Nephron (organoid): Measurements from ENCODE around the gene BFAR.
"Not testable (repeated sequence)": the region's sequence is repeated elsewhere in the genome, so short reads cannot be mapped to it uniquely, and the experiment has no call there.

Experiments
- H3K27ac Mint-ChIP-seq, 3 experiments: 2 replicates each; pipeline ENCODE4 v1.8.0; 2020; ENCODE audit warnings: mixed read lengths in 3 of 3, mild to moderate bottlenecking in 2 of 3, moderate library complexity in 1 of 3
- H3K27me3 Mint-ChIP-seq: 2 replicates; pipeline ENCODE4 v1.8.0; 2021; ENCODE audit warnings: low read depth, mild to moderate bottlenecking, moderate library complexity, mixed read lengths
- H3K36me3 Mint-ChIP-seq: 2 replicates; pipeline ENCODE4 v1.8.0; 2020; ENCODE audit warnings: low read depth, mixed read lengths
- H3K4me1 Mint-ChIP-seq: 2 replicates; pipeline ENCODE4 v1.8.0; 2020; ENCODE audit warnings: mixed read lengths
- H3K4me3 Mint-ChIP-seq, 3 experiments: 2 replicates each; pipeline ENCODE4 v1.8.0; 2020; ENCODE audit warnings: mild to moderate bottlenecking in 3 of 3, mixed read lengths in 3 of 3, moderate library complexity in 2 of 3
- H3K9me3 Mint-ChIP-seq: 2 replicates; pipeline ENCODE4 v1.8.0; 2020; ENCODE audit warnings: mixed read lengths
- CTCF ChIP-seq, 3 experiments: fragments of 200-600 bp; sonication (generic); IDR thresholded peaks; one replicate each; pipeline ENCODE4 v1.5.0; 2021; ENCODE audit warnings: antibody characterized with exemption in 3 of 3; ENCODE audit not compliant: unreplicated experiment in 3 of 3

The BFAR gene

GRCh38 chr16:14677627-14678026 lies 44.9 kb downstream of the BFAR start:
- Mint-ChIP-seq H3K4me3 (no peak overlapping the region), H3K9me3 (peaks cover 4% of the 10 kb centered on the region), H3K4me1 (no peaks in the 10 kb centered on the region), H3K27me3 (no peaks in the 10 kb centered on the region), H3K27ac (no peak overlapping the region), H3K36me3 (no peaks in the 10 kb centered on the region)
- TF ChIP-seq CTCF (IDR thresholded peaks at IDR 0.05; ENCODE audit: unreplicated experiment in 3 of 3) = no peak

GRCh38 chr16:14678748-14679497 lies 46.2 kb downstream of the BFAR start:
- no peak overlapping the region for H3K4me3 Mint-ChIP-seq
- H3K36me3 Mint-ChIP-seq = no peaks in the 10 kb centered on the region
- TF ChIP-seq CTCF (IDR thresholded peaks at IDR 0.05; ENCODE audit: unreplicated experiment in 3 of 3) = no peak
- no peak overlapping the region for H3K27ac Mint-ChIP-seq
- H3K27me3 Mint-ChIP-seq = no peaks in the 10 kb centered on the region
- peaks cover 4% of the 10 kb centered on the region for H3K9me3 Mint-ChIP-seq
- H3K4me1 Mint-ChIP-seq = no peaks in the 10 kb centered on the region

GRCh38 chr16:14680396-14680795 lies 47.6 kb downstream of the BFAR start:
- H3K4me1 Mint-ChIP-seq, H3K9me3 Mint-ChIP-seq, H3K4me3 Mint-ChIP-seq, H3K27ac Mint-ChIP-seq, H3K36me3 Mint-ChIP-seq, H3K27me3 Mint-ChIP-seq: not testable (repeated sequence)

- no peak overlapping the region for H3K4me3 Mint-ChIP-seq
- no peaks in the 10 kb centered on the region for H3K4me1 Mint-ChIP-seq
- H3K27ac Mint-ChIP-seq = no peak overlapping the region
- H3K36me3 Mint-ChIP-seq = no peaks in the 10 kb centered on the region
- TF ChIP-seq CTCF (IDR thresholded peaks at IDR 0.05; ENCODE audit: unreplicated experiment in 3 of 3) = no peak
- no peaks in the 10 kb centered on the region for H3K27me3 Mint-ChIP-seq
- no peaks in the 10 kb centered on the region for H3K9me3 Mint-ChIP-seq
Observed at GRCh38 chr16:14681115-14681514, 48.4 kb downstream of the BFAR start.

GRCh38 chr16:14682121-14682520 lies 49.4 kb downstream of the BFAR start:
- Mint-ChIP-seq H3K27me3 (no peaks in the 10 kb centered on the region), H3K4me1 (no peaks in the 10 kb centered on the region), H3K9me3 (no peaks in the 10 kb centered on the region), H3K36me3 (no peaks in the 10 kb centered on the region), H3K4me3 (no peak overlapping the region), H3K27ac (no peak overlapping the region)
- TF ChIP-seq CTCF (IDR thresholded peaks at IDR 0.05; ENCODE audit: unreplicated experiment in 3 of 3) = no peak

- not testable (repeated sequence) for H3K9me3 Mint-ChIP-seq, H3K27ac Mint-ChIP-seq, H3K36me3 Mint-ChIP-seq, H3K4me1 Mint-ChIP-seq, H3K4me3 Mint-ChIP-seq, H3K27me3 Mint-ChIP-seq
Observed at GRCh38 chr16:14685870-14686793, 53.4 kb downstream of the BFAR start.

- H3K36me3 Mint-ChIP-seq, H3K27ac Mint-ChIP-seq, H3K4me1 Mint-ChIP-seq, H3K27me3 Mint-ChIP-seq, H3K9me3 Mint-ChIP-seq, H3K4me3 Mint-ChIP-seq: not testable (repeated sequence)
Observed at GRCh38 chr16:14694129-14694528, 61.4 kb downstream of the BFAR start, which contains the start of gene PLA2G10. TSS of gene PLA2G10 (minus strand) at chr16:14694308. CDS start at chr16:14694229, 79 bp downstream.

- H3K9me3 Mint-ChIP-seq, H3K27ac Mint-ChIP-seq, H3K4me3 Mint-ChIP-seq: not testable (repeated sequence)
Observed at GRCh38 chr16:14701859-14702258, 69.1 kb downstream of the BFAR start.

GRCh38 chr16:14702672-14703071 lies 69.9 kb downstream of the BFAR start:
- H3K36me3 Mint-ChIP-seq, H3K9me3 Mint-ChIP-seq, H3K4me1 Mint-ChIP-seq, H3K27ac Mint-ChIP-seq, H3K4me3 Mint-ChIP-seq, H3K27me3 Mint-ChIP-seq: not testable (repeated sequence)

More at GRCh38 chr16:14701859-14702258, 69.1 kb downstream of the BFAR start:
- not testable (repeated sequence) for H3K27me3 Mint-ChIP-seq, H3K4me1 Mint-ChIP-seq, H3K36me3 Mint-ChIP-seq

- H3K4me1 Mint-ChIP-seq, H3K36me3 Mint-ChIP-seq, H3K27ac Mint-ChIP-seq, H3K27me3 Mint-ChIP-seq, H3K4me3 Mint-ChIP-seq, H3K9me3 Mint-ChIP-seq: not testable (repeated sequence)
Observed at GRCh38 chr16:14703156-14704011, 70.6 kb downstream of the BFAR start, which contains the start of gene NPIPA3. TSS of gene NPIPA3 (plus strand) at chr16:14703411. CDS start at chr16:14708944, 5,533 bp downstream.
